Stimulated activated naive CD4-positive, alpha-beta T cell treated with Interleukin-2 at 50 U/mL for 16 hours (primary cell): ENCODE results near the gene DNAJC28.
"Not testable (repeated sequence)": the region's sequence is repeated elsewhere in the genome, so short reads cannot be mapped to it uniquely, and the experiment has no call there.

ENCODE experiments used
- DNase-seq: peaks from one replicate; lab custom pipeline; 2025; lab: John Stamatoyannopoulos, UW

Gene DNAJC28

DNA sequence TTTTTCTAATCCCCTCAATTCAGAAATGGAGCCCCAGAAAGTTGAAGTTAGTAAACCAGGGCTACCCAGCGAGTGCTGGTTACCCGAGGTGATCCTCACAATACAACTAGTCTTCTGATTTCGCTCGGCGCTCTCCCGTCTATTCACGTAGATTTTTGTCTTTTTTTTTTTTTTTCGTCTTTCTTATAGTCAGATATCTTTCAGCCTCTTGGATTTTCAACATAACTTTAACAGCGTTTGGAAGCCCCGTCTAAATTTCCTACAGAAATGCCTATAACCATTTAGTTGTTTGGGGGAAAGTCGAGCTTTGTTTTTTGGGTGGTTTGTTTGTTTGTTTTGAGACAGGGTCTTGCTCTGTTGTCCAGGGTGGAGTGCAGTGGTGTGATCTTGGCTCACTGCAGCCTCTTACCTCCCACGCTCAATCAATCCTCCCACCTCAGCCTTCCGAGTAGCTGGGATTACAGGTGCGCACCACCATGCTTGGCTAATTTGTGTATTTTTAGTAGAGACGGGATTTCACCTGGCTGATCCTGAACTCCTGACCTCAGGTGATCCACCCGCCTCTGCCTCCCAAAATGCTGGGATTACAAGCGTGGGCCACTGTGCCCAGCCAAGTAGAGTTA lies 10.9 kb downstream of the DNAJC28 start:
- DNase-seq = no peak

DNA sequence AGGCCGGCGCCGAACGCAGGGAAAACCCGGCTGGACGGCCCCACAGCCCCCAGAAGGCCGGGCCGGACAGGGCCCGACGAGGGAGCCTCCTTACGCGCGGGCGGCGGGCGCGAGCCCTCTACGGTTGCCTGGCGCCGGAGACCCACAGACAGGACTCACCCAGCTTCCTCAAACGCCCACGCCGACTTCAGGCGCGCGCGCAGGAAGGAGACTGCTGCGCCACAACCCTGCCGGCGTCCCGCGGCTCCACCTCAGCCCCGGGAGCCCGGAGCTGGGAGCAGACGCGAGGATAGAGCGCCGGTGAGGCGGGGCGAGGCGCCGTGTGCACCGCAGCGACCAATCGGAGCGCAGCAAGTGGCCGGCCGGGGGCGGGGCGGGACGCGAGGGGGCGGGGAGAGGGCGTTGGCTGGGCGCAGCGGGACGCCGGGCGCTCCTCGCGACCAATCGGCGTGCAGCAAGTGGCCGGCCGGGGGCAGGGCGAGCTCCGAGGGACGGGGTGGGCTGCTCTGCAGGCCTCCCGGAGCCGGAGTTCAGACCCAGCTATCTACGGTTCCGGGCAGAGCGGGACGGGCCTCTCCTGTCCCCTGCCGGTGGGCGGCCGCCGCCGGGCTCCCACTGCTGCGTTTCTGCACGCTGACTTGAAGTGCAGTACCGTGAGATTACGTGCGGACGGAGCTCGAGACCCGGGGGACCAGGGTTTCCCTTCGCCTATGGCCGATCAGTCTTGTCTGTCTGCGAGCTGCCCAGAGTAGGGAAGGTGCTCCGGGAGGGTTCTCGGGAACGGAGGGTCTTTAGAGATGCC lies 11.6 kb downstream of the DNAJC28 start, which contains the start of gene TMEM50B:
TSS of gene TMEM50B (minus strand) at position 296 of the 802 bp plus-strand sequence. CDS start 11,089 bp downstream, outside the sequence.
- DNase-seq = peak; percentile 97

DNA sequence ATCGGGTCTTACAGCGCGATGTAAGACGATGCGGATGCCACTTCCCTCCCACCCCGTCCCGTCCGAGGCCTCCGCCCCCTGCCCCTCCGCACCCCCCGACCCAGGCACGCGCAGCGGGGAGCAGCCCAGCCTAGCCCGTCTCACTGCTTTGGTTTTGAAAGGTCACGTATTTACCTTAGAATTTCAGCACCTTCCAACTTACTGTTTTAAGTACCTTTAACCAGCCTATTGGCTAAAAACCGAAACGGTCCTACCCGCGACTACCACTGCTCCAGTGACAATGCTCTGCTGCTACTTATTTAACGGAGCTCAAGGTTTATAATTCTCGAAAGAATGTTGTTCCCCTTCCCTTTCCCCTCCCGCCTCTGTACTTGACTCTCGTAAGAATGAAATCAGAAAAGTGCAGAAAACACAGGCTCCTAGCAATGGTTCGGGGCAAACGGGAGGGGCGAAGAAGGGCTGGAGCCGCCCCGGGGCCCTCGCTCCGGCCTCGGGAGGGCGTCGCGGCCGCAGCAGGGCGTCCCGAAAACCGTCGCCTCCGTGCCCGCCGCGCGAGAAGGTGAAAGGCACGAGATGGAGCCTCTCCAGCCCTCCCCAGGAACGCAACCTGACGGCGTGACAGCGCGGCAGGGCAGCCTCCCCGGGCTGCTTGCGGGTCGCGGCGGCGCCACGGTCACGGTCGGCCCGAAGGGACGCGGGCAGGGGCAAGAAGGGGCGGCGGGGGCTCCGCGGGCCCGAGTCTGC lies 12.4 kb downstream of the DNAJC28 start:
- DNase-seq = peak; percentile 48

DNA sequence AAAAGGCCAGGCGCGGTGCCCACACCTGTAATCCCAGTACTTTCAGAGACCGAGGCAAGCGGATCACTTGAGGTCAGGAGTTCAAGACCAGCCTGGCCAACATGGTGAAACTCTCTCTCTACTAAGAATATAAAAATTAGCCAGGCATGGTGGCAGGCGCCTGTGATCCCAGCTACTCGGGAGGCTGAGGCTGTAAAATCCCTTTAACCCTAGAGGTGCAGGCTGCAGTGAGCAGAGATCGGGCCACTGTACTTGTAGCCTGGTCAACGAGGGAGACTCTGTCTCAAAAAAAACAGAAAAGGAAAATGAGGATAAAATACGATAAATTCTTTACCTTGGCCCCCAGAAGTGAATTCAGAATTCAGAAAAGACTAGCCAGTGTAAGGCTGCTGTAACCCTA lies 13.3 kb downstream of the DNAJC28 start:
- no peak for DNase-seq

DNA sequence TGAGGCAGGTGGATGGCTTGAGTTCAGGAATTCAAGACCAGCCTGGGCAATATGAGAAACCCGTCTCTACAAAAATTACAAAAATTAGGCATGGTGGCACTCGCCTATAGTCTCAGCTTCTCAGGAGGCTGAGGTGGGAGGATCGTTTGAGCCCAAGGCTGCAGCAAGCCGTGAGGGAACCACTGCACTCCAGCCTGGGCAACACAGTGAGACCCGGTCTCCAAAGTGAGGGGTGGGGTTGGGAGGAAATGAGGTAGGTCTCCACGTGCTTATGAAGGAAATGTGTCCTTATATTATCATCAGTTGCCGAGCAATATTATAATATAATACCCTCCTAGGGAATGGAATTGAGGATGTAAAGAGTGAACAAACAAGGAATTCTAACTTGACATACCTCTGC lies 14.4 kb downstream of the DNAJC28 start:
- DNase-seq = no peak

DNA sequence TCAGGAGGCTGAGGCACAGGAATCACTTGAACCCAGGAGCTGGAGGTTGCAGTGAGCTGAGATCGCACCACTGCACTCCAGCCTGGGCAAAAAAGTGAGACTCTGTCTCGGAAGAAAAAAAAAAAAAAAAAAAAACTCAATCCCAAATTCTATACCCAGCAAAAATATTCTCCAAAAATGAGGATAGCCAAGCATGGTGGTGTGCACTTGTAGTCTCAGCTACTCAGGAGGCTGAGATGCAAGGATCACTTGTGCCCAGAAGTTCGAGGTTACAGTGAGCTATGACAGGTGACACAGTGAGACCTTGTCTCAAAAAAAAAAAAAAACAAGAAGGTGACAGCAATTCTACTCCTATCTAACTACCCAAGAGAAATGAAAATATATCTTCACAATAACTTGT lies 18.2 kb downstream of the DNAJC28 start:
- DNase-seq = no peak

DNA sequence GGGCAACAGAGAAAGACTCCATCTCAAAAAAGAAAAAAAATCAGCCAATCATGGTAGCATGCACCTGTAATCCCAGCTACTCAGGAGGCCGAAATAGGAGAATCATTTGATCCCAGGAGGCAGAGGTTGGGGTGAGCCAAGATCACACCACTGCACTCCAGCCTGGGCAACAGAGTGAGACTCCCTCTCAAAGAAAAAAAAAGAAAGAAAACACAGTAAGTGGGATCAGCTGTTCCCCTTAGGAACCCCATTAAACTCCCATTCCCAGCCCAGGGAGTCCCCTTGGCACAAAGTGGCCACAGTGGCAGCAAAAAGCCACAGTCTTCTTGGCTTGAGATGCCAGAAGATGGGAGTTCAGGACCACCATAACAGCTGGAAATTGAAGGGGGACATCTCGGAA lies 20.8 kb downstream of the DNAJC28 start:
- DNase-seq = no peak

DNA sequence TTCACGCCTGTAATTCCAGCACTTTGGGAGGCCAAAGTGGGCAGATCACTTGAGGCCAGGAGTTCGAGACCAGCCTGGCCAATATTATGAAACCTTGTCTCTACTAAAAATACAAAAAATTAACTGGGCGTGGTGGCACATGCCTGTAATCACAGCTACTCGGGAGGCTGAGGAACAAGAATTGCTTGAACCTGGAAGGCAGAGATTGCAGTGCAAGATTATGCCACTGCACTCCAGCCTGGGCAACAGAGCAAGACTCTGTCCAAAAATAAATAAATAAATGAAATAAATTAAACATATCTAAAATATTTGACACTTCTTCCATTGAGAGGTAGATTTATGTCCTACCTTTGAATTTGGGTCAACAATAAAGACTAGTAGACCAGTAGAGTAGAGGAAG lies 22.3 kb downstream of the DNAJC28 start:
- not testable (repeated sequence) for DNase-seq

DNA sequence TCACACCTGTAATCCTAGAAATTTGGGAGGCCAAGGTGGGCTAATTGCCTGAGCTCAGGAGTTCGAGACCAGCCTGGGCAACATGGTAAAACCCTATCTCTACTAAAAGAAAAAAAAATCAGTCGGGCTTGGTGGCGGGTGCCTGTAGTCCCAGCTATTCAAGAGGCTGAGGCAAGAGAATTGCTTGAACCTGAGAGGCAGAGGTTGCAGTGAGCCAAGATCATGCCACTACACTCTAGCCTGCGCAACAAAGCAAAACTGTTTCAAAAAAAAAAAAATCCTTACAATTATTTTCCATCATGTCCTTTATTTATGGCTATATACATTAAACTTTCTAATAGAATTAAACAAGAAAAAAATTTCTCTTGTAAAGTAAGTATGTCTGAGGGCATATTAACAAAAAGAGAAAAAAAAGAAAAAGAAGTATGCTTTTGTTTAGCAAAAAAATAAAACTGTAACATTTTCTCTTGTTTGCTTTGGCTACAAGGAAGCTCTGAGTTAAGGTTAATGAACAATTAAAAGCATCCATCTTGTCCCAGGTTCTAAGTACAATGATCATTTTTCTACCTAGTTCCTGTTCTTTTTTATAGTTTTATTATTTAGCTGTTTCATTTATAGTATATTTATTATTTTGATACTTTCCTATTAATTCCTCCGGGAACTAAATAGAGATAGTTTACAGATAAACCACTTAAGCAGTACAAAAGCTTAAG lies 29.8 kb downstream of the DNAJC28 start:
- DNase-seq = no peak

DNA sequence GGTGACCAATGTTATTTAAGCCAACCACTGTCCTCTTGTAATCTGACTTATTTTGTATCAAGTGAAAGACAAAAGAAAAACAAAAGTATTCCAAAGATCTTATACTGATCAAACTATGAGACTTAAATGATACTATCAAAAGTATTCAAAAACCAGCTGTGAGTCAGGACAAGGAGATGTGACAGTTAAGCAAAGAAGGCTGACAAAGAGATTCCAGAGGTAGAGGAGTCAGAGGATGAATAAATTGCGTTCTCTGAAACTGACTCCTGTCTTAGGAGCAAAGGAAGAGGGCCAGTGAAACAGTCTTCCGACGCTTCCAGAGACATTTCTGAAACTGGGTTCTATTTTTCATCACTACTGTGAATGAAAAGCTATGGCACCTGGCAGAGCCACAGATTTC lies 32.7 kb downstream of the DNAJC28 start:
- DNase-seq = no peak

DNA sequence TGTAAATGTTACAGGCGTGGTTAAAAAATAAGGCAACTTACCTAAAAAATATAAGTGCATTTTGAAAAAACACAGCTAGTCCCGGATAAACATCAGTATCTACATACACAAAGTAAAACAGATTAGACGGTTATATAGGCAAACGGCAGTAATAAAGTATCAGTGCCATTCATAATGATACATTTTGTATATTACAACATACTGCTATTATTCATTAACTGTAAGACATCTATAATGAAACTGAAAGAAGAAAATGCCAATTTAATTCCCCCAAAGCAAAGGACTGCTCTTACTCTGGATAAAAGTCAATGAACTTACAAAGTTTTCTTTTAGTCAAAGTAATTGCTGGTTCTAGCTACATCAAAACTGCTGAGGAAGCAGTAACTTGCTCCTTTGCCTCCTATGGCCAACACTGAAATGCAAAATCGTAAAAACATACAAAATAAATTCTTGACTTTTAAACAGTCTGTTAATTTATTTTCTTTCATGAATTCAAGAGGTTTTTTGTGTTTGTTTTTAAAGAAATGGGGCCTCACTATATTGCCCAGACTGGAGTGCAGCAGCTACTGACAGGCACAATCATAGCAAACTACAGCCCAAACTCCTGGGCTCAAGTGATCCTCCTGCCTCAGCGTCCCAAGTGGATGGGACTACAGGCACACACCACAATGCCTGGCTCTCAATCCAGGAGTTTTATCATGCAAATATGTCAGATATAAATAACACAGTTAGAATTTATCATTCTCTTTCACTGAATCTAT lies 35.6 kb downstream of the DNAJC28 start:
- no peak for DNase-seq

DNA sequence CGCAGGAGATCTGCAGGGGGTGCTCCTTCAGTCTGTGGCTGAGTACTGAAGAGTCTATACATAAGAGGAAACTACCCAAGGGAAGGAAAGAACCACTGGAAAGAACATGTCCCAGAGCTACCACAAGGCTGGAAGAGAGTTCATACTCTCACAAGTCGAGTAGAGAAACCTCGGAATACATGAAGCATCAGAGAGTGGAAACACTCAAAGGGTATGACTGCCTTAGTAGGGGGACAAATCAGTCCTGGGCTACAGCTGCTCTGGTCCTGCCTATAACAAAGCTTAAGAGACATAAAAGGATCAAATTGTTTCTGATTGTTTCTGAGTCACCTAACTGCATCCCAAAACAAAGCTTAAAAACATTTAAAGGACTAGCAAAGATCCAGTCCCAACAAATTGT lies 39.2 kb downstream of the DNAJC28 start:
- no peak for DNase-seq

DNA sequence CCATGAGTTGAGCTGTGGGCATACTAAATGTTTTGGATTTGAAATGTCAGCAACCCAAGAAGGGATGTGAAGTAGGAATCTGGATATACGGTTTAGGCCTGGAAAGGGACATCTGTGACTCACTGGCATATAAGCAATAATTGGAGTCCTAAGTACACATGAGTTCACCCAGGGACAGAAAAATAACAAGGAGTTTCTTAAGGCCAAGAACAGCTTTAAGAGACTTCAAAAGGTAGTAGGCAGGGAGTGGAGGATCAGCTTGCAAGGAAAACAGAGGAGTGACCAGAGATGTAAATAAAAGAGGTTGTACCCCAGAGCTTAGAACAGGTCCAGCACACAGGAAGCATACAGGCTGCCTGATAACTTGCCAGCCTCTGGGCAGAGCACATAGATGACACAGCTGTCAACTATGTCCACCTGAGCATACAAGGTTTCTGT lies 39.9 kb downstream of the DNAJC28 start:
- no peak for DNase-seq

DNA sequence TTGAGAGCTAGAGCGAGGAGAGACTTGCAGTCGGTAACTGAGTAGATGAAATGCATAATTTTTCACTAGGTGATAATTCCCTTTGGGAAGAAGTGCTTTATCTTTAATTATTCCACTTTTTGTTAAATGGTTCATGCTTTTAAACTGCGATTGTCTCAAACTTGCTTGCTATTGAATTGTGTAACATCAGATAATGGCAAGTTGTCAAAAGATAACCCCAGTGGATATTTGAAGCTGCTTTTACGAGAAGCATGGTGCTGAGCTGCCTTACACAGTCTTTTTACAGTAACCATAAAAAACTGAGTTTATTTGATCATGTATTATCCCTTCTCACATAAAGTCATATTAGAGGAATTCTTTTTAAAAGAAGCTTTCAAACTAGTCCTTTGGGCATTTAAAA lies 41.9 kb downstream of the DNAJC28 start:
- DNase-seq = no peak

DNA sequence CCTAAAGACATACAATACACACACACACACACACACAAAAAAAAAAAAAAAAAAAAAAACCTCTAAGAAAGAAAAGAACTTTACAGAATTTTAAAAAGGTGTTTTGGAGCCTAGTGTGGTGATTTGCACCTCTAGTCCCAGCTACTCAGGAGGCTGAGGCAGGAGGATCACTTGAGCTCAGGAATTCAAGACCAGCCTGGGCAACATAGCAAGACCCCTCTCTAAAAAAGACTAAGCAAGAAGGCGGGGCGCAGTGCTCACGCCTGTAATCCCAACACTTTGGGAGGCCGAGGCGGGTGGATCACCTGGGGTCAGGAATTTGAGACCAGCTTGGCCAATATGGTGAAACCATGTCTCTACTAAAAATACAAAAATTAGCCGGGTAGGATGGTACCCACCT lies 44.9 kb downstream of the DNAJC28 start:
- DNase-seq = not testable (repeated sequence)

DNA sequence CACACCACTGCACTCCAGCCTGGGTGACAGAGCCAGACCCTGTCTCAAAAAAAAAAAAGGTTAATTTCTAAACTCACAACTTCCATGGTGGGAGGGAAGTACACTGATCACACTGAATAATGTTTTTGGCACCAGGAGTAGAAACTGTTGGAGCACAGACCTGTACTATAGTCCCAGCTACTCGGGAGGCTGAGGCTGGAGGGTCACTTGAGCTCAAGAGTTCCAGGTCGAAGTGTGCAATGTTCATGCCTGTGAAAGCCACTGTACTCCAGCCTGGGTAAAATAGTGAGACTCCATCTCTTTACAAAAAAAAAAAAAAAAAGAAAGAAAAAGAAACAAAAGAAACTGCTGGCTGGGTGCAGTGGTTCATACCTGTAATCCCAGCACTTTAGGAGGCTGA lies 47.0 kb downstream of the DNAJC28 start:
- no peak for DNase-seq

DNA sequence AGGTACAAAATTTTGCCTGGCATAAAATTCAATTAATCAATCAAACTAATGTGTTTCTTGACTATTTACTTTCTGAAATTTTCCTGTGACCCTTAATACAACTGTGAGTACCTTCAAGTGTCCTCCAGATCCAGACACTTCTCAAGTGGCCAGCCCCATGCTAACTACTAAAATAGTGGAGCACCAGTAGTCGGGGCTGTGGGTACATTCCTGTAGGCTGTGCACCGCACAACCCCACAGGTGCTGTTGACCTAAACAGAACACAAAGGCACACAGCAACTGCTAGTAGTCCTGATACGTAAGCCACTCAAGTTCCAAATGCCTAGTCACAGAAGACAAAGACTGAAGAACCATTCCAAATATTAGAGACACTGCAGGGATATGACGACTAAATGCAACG lies 48.3 kb downstream of the DNAJC28 start:
- no peak for DNase-seq

DNA sequence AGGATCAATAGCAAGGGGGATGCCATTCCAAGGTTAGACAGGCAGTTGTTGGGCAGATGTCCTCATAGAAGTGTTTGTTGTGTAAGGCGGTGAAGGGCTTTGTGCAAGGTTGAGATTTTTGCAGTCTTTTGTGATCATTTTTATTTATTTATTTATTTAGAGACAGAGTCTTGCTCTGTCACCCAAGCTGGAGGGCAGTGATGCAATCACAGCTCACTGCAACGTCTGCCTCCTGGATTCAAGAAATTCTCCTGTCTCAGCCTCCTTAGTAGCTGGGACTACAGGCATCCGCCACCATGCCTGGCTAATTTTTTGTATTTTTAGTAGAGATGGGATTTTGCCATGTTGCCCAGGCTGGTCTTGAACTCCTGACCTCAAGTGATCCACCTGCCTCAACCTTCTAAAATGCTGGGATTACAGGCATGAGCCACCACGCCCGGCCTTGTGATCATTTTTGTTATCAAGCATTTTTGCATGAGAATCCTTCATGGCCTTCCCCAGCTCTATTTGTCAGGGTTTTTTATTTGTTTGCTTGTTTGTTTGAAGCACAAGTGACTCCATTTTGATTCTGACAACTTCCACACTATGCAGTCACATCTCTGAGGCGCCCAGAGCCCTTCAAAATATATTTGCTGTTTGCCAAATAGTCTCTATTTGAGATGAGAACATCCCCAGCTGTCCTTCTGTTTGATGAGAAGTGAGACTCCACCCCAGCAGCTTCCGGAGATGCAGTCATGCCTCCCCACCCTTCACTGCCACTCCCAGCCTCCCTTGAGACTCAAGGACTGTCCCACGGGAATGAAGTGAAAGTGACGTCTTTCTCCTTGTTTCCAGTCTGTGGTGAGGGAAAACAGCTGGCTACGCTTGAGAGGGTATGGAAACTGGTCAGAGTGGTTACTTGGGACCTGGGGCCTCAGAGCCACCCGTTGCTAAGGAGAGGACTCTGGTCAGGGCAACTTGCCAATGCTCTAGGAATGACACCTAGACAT lies 49.7 kb downstream of the DNAJC28 start:
- DNase-seq = no peak
